DMS53 treated with DMSO at 0.1 percent for 48 hours (cell line): ENCODE results near the gene B3GAT1.
A peak's percentile ranks its signal among the peaks of the same experiment; 100 is the strongest.

ENCODE experiments used
- DNase-seq: peaks from one replicate; lab custom pipeline; 2025; ENCODE audit not compliant: unreplicated experiment; lab: John Stamatoyannopoulos, UW

B3GAT1 gene

DNA sequence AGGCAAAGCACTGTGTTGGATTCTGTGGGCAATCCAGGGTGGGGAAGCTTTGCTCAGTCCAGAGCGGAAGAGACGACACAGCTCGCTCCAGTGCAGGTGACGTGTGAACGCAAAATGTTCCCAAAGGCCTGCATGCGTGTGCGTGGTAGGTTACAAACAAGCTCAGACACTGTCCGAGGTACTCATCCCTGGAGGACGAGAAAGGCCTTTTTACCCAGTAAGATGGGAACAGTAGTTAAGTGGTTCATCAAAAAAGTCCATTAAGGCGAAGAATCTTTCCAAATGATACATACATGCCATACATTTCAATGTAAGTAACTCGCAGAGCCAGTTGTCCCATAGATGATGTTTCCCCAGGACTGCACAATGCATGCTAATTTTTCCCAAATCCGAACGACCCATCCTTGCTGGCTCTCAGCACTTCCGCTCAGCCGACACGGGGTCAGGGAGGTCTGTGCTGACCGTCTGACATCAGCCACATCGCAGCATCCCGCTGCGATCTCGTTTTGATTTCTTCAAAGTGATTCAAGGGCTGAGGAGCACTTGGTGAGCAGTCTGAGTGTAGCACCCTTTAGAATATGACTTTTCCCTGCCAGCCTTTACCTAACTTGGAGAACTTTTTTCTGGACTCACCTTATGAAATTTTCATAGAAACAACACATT lies 19.0 kb downstream of the B3GAT1 start:
- DNase-seq = no peak

DNA sequence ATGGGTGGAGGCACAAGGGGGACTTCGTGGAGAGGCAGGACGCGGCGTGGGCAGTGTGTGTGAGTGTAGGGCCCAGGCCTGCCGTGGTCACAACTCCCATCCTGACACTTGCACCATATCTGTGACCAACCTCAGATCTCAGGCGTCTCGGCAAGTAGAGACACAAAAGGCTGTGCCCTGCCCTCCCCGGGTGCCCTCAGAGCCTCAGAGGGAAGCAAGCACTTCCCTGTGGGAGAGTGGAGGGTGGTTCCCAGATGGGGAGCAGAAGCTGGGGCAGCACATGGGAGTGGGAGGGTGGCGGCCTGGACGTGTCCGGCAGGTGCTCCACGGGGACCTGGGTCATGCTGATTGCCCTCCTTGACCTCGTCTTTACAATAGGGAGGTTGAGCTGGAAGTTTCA lies 20.4 kb downstream of the B3GAT1 start:
- DNase-seq = no peak

DNA sequence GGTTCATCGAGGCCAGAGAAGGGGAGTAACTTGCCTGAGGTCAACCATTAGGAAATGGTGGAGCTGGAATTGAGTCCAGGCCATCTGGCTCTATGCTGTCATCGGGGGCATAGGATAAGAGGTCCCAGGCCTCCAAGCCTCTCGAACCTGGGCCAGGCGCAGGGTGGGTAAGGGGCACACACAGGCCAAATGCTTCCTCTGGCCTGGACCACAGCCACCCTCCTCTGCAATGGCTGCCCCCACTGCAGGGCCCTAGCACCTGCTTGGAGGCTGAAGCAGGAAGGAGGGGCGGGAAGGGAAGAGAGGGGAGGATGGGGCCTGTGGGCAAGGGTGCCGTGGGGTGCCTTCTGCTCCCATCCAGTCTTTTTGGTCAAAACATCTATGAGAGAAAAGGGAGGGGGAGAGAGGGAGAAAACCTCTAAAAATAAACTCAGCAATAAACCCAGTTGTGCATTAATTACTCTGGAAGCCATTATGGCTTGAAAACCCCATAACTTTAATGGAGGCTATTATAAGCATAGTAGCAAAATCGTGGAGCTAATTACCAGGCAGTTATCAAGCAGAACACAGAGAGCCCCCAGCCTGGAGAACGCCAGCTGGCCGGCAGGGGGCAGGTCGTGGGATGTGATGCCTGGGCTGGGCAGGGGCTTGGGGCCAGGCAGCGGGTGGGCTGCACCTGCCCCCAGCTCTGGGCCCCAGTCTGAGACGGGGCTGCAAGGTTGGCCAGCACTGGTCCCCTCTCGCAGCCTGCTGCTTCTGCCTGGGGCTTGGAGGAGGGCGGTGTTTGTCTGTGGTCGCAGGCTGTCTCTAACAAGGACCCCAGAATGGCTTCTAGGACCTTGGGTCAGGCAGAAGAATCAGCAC lies 21.1 kb downstream of the B3GAT1 start:
- no peak for DNase-seq

DNA sequence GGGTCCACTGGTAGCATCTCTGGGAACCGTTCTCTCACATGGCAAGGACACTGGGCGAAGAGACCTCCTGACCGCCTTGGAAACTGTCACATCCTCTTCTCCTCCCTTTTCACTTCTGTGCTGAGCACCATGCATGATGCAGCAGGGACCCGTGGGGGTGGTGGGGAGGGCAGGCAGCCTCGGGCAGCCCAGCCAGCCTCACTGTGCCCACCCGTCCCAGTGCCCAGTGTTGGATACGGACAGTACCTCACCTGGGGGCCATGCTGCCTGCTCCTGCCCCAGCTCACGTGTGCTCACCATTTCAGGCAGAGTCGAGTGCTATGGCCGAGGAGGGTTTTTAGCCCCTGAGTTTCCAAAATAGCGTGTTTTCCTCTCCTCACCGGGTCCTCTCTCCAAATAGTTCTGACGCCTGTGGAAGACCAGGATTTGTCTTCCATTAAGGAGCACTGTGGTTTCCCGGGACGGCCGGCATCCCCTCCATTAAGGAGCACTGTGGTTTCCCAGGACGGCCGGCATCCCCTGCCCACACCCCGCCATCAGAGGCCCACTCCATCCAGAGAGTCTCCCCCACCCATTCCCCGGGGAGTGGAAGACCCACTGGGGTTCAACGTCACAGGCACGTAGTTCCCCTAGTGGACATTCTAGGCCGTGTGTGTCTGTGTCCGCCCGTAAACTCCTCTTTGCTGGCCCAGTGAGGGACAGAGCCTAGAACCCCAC lies 22.4 kb downstream of the B3GAT1 start:
- no peak for DNase-seq

DNA sequence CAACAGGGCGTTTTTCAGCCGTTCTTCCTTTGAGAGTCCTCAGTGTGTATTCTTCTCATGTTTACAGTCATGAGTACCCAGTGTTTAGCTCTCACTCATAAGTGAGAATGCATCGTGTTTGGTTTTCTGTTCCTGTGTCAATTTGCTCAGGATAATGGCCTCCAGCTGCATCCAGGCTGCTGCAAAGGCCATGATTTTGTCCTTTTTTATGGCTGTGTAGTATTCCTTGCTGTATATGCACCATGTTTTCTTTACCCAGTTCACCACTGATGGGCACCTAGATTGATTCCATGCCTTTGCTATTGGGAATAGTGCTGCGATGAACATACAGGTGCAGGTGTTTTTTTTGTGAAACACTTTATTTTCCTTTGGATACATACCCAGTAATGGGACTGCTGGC lies 23.5 kb downstream of the B3GAT1 start:
- DNase-seq = peak; percentile 24

DNA sequence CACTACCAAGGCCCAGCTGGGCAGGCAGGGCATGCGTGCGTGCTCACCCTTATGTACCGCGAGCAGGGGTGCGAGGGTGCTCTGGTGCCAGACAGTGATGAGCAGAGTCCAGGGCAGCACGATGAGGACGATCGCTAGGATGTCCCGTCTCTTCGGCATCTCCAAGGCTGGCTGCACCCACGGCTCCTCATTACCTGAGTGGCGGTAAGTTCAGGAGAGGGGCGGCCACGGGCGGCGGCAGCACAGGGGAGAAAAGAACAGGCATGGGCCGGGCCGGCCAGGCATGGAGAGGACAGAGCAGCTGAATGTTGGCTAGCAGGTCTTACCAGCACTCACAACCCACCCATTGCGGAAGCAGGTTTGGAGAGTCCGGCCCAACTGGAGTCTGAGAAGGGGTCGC lies 24.5 kb downstream of the B3GAT1 start:
- DNase-seq = no peak

DNA sequence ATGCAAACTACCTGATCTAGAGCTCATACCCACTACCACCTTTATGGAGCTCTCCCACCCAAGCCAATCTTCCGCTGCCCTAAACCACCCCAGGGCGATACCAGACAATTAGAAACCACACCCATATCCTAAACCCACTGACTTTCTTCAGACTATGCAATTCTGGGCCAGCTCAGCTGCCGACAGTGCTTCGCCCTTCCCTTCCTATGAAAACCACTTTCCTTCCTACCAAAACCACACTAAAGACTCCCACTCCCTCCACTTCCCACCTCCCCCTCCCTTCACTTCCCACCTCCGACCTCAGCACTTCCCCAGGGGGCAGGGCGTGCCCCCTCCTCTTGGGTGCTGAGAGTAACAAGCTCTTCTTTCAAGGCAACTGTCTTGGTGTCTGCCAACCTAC lies 25.1 kb downstream of the B3GAT1 start:
- DNase-seq = no peak

DNA sequence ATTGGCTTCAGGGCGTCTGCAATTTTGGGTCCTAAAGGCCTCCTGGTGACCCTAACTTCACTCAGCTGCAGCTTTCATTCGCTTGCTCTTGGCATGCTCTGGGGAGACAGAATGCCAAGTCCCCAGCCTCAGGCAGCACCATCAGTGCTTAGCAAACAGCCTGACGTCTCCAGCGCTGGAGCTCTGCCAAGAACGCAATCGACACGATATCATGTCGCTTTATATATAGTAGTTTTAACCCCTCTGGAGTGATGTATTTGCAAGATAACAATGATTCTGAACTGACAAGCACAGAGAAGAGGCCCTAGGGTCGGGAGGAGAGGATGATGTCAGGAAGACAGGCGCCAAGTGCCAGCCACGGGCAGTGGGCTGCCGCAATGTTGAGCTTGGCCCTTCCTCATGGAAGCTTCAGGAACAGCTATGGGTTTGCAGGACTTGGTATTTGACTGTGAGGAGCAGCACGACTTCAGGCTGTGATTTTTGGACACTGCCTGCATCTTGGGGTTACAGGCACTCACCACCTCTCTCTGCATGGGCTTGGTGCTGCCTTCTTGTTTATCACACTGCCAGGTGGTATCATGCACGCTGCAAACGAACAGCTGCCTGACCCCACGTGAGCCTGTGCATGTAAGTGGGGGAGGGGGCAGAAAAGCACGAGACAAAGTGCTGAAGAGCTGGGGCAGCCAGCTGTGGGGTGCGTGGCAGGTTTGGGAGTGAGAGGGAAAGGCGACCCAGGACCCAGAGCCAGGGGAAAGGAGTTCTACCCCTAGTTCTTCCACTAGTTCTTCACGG lies 26.1 kb downstream of the B3GAT1 start:
- peak; percentile 16 for DNase-seq

DNA sequence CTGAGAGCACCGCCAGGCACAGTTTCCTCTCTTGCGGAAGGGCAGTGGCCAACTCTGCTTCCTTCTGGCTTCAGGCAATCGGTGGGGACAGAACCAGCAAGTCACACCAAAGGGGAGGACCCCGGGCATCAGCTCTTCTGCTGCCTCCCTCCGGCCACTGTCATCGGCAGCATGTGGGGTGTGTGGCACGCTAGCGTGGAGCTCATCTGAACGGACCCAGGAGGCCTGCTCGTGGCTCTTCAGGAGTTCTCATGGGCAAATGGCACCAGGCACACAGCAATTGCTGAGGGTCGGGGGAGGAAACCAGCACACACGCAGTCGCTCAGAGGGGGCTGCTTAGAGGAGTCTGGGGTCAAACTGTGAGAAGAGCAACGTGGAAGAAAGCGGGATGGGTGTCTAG lies 26.9 kb downstream of the B3GAT1 start:
- no peak for DNase-seq

DNA sequence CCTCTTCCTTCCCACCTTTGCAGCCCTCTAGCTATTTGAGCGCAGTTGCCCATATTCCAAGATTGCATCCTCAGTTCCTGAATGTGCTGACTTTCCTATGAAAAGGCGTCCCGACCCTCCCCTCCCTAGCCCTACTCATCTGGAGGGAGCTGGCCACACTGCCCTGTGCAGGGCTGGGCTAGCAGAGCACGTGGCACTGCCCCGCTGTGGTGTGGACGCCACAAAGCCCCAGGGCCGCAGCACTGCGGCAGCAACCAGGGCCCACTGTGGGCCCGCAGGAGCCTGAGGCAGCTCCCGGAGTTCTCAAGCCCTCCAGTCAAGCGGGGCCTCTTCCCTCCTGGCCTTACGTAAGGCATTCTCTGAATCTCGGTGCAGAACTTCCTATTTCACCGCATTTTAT lies 27.6 kb downstream of the B3GAT1 start:
- no peak for DNase-seq

DNA sequence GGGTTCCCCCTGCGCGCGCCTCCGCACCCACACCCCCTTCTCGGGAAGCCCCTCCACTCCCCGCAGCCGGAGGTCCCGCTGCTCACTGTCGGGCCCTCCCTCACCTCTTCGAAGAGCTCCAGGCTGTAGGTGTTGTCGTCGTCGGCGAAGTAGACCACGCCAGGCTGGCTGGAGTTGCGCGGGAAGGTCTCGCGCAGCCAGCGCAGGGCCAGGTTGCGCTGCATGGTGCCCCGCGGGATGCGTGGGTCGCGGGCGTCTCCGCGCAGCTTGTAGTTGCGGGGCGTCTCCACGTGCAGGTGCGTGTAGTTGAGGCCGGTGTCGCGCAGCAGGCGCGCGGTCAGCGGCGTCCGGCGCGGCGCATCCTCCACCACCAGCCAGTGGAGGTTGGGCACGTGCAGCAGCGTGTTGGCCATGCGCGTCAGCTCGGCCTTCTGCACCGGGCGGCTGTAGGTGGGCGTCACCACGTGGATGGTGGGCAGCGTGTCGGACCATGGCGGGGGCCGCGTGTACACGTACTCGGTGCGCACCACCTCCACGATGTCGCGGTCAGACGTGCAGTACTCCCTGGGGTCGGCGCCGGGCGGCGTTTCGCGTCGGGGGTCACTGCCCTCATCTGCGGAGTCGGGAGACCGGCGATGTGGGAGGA lies 28.3 kb downstream of the B3GAT1 start:
- DNase-seq = no peak

DNA sequence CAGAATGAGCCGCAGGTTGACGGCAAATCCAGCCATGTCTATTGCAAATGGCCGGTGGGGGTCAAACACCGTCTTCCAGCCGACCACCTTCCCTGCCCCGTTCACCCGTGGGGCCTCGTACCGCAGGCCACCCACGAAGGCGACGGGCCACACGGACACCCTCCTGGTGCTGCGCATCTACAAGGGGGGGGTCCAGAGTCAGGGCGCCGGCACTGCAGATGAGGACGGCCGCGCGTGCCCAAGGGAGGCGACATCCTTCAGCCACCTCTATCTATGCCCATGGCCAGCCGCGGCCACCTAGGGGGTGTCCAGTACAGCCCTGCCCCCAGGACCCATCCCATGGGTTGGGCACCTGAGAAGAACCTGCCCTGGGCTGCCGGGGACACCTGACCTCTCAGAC lies 29.2 kb downstream of the B3GAT1 start:
- no peak for DNase-seq

DNA sequence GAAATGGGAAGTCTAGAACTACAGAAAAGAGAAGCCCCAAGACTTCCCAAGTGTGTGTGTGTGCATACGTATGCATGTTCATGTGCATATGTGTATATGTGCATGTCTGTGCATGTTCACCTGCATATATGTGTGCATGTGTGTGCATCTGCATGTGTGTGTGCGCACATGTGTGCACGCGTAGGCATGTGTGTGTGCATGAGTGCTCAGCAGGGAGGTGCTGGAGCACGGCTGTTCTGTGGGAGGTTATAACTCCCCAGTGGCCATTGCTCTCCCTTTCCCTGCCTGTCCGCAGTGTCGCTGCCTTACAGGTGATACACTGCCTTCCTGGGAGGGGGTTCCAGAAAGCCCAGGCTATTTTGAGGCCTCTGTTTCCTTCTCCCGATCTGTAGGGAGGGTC lies 29.8 kb downstream of the B3GAT1 start:
- no peak for DNase-seq

DNA sequence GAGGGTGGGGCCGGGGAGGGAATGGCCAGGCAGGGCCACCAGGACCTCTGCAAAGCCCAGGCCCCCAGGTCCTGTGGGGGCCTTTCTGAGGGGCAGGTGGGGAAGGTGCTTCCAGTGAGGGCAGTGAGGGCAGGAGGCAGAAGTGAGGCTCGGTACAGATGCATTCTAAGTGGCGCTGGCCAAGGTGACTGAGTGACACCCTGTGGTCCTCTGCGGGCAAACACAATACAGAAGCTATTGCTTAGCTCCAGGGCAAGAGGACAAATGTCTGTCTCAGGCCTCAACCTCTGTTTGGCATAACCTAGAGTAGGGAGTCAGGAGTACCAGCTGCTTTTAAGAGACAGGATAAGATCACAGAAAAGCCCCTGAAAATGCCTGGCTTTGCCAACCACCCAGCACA lies 31.3 kb downstream of the B3GAT1 start:
- no peak for DNase-seq

DNA sequence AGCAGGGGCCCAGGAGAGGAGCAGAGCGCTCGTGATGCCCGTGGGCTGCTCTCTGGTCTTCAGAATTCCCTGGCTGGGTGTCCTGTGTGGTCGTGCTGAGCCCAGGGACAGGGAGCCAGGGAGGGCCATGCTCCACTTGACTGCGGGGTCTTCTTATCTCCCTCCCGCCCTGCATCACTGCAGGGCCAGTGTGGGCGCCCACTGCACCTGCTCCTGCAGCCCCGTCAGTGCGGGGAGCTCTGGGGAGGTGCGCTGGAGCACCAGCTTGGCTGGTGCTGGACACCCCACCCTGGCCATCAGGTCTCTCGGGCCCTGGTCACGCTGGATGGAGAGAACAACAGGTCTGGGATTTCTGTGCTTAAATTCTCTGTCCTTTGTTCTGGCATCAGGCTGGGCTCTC lies 31.8 kb downstream of the B3GAT1 start:
- DNase-seq = no peak

DNA sequence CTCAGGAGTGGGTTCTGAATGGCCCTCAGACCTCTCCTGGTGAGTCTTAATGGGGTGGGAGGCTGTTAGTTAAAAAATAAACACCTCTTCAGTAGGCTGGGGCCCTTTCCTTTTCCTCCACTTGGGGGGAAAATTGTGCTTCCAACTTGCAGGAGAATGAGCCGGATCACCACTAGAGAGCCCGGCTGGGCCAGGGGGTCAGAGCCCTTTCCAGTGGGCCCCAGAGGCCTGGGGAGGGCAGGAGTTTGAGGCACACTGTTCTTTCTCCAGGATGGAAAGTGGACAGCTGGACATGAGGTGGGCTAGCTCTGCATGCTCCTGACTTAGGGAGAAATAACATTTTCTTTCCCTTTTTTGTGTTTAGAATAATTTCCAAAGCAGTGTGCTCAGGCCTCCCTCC lies 32.8 kb downstream of the B3GAT1 start:
- DNase-seq = no peak

DNA sequence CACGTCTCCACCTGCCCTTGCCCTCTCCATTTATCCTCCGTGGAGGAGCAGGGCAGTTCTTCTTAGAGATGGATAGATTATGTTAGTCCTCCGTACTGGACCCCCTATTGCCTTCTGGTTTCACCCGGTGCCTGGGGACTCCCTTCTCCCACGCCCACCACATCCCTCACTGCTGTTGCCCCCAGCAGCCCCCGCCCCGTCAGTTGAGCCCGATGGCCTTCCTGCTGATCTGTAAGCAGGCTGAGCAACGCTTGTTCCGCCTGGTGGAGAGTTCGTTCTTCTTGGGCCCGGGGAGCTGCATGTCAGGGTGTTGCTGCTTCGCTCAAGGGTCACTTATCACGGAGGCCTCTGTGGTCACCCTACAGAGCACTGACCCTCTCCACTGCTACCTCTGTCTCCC lies 34.2 kb downstream of the B3GAT1 start:
- no peak for DNase-seq

DNA sequence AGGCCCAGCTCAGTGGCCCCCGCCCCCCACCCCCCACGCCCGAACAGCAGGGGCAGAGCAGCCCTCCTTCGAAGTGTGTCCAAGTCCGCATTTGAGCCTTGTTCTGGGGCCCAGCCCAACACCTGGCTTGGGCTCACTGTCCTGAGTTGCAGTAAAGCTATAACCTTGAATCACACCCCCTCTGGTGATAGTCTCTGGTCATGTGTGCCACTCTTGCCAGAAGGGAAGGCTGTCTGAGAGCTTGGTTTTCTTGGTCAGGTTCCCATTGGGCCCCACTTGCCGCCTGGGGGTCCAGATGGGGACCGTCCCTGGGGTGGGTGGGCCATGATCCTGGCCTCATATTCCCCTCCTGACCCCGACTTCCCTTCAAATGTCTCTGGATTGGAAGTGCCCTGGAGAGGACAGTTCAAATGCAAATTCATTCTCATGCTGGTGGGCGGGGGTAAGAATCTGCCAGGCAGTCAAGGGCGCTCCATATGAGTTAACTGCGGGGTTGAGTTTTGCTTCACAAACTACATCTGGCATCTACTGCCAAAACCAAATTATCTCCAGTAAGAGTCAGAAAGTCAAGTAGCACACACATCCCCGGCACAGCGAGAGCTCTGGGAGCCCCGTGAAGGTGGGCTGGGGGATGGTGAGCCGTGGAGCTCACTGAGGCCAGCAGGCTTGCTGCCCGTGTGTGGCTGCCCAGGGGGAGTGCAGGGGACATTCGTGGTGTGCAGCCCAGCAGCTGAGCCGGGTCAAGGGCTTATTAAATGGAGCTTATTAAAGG lies 35.7 kb downstream of the B3GAT1 start:
- no peak for DNase-seq

DNA sequence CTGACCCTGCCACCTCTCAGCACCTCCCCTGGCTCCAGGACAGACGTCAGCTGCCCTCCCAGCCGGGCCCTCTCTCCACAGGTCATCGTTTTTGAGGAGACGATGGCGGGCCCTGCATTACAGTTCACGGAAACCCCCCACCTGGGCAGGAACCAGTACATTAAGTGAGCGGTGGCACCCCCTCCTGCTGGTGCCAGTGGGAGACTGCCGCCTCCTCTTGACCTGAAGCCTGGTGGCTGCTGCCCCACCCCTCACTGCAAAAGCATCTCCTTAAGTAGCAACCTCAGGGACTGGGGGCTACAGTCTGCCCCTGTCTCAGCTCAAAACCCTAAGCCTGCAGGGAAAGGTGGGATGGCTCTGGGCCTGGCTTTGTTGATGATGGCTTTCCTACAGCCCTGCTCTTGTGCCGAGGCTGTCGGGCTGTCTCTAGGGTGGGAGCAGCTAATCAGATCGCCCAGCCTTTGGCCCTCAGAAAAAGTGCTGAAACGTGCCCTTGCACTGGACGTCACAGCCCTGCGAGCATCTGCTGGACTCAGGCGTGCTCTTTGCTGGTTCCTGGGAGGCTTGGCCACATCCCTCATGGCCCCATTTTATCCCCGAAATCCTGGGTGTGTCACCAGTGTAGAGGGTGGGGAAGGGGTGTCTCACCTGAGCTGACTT lies 37.0 kb downstream of the B3GAT1 start:
- DNase-seq = no peak
